Activated T-cell treated with anti-CD3 and anti-CD28 coated beads, Interleukin-2, amount 50 U/mL, for 24 hours (primary cell): Measurements from ENCODE around the gene HYDIN.
"Not testable (repeated sequence)": the region's sequence is repeated elsewhere in the genome, so short reads cannot be mapped to it uniquely, and the experiment has no call there.

Source experiments
- DNase-seq: peaks from one replicate; pipeline ENCODE4 v3.0.0-alpha.2; 2020
- H3K27ac Mint-ChIP-seq: 2 replicates; pipeline ENCODE4 v1.8.0; 2020; ENCODE audit warnings: mild to moderate bottlenecking, mixed read lengths
- H3K27me3 Mint-ChIP-seq: 2 replicates; pipeline ENCODE4 v1.8.0; 2020; ENCODE audit warnings: mixed read lengths
- H3K36me3 Mint-ChIP-seq: 2 replicates; pipeline ENCODE4 v1.8.0; 2020; ENCODE audit warnings: low read depth, mixed read lengths
- H3K4me1 Mint-ChIP-seq: 2 replicates; pipeline ENCODE4 v1.8.0; 2020; ENCODE audit warnings: low read depth, mixed read lengths
- H3K4me3 Mint-ChIP-seq: 2 replicates; pipeline ENCODE4 v1.8.0; 2020; ENCODE audit warnings: mild to moderate bottlenecking, moderate library complexity, mixed read lengths
- H3K9me3 Mint-ChIP-seq: 2 replicates; pipeline ENCODE4 v1.8.0; 2020; ENCODE audit warnings: mixed read lengths

The HYDIN gene

DNA sequence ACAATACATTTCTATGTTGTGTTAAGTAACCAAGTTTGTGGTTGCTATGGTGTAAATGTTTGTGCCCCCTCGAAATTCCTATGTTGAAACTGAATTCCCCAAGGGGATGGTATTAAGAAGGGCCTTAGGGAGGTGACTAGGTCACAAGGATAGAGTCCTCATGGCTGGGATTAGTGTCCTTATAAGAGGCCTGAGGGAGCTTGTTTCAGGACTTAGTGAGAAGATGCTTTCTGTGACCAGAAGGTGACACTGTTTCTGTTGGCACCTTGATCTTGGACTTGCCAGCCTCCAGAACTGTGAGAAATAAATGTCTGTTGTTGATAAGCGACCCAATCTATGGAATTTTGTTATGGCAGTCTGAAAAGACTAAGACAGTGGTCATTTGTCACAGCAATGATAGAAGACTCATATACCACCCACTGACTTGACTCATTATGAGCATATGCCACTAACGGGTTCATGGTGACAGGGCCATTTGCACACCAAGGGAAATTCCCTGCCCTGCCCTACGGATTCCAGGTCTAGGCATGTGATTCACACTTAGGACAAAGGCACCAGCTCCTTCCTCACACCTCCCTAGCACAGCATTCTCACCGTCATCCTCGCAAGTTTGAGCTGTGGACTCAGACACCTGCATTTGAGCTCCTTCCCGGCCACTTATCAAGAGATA lies 290.7 kb downstream of the HYDIN start:
- not testable (repeated sequence) for H3K27ac Mint-ChIP-seq, DNase-seq, H3K9me3 Mint-ChIP-seq, H3K27me3 Mint-ChIP-seq, H3K4me3 Mint-ChIP-seq, H3K36me3 Mint-ChIP-seq, H3K4me1 Mint-ChIP-seq

DNA sequence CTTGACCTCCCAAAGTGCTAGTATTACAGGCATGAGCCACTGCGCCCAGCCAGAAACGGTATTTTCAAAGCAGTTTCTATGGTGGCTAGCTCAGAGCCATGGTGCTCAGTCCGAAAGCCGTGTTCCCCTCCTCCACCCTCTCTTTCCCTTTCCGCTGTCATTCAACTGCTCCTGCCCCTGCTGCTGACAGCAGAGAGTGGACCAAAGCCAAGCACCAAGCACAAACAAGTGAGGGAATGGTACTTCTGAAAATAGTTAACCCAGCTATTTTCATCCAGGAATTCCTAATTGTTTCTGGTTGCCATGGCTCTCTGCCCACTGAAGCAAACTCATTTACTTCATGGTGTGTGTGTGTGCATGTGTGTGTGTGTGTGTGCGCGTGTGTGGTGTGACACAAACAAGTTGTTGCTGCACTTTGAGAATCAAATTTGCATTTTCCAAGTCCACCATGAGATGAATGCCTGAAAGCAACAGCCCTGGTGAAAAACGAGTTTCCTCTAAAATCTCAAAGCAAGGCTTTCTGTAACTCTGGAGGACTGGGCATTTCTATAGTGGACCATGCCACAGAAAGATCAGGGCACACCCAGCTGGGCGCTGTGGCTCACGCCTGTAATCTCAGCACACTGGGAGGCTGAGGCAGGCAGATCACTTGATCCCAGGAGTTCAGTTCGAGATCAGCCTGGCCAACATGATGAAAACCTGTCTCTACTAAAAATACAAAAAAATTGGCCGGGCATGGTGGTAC lies 293.6 kb downstream of the HYDIN start:
- DNase-seq, H3K27ac Mint-ChIP-seq, H3K9me3 Mint-ChIP-seq, H3K36me3 Mint-ChIP-seq, H3K4me3 Mint-ChIP-seq, H3K4me1 Mint-ChIP-seq, H3K27me3 Mint-ChIP-seq: not testable (repeated sequence)

DNA sequence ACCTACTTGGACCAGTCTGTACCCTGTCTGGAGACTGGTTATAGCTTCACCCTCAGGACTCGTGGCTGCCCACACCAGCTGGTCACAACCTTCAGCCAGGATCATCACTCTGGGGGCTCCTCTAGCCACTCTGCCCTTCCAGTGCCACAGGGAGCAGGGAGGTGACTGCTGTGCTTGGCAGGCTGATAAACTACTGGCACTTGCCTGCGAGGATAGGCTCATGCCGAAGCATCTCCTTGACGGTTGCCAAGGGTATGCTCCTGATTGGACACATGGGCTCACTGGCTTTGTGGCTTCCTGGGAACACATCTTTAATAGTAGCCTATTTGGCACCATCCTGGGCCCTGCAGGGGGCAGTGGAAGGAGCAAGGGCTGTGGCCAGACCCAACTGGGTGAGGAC lies 295.2 kb downstream of the HYDIN start:
- not testable (repeated sequence) for H3K27ac Mint-ChIP-seq, DNase-seq, H3K4me3 Mint-ChIP-seq, H3K27me3 Mint-ChIP-seq, H3K4me1 Mint-ChIP-seq, H3K36me3 Mint-ChIP-seq, H3K9me3 Mint-ChIP-seq

DNA sequence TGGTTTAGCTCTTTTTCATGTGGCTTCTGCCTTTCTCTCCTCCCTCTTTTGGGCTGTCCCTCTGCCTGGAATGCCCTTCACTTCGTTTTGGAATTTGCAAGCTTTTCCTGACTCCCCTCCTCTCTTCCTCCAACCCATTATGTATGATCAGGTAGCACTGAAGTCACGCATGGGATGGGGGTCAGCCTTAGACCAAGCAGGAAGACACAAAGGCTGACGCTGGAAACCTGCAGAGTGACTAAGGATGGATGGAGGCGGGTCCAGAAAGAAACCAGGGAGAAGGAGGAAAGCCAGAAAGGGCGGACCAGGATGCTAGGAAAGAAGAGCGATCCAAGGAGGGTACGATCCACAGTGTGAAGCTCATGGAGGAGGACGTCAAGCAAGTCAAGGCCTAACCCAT lies 296.8 kb downstream of the HYDIN start:
- not testable (repeated sequence) for H3K27me3 Mint-ChIP-seq, DNase-seq, H3K4me1 Mint-ChIP-seq, H3K9me3 Mint-ChIP-seq, H3K36me3 Mint-ChIP-seq, H3K27ac Mint-ChIP-seq, H3K4me3 Mint-ChIP-seq

DNA sequence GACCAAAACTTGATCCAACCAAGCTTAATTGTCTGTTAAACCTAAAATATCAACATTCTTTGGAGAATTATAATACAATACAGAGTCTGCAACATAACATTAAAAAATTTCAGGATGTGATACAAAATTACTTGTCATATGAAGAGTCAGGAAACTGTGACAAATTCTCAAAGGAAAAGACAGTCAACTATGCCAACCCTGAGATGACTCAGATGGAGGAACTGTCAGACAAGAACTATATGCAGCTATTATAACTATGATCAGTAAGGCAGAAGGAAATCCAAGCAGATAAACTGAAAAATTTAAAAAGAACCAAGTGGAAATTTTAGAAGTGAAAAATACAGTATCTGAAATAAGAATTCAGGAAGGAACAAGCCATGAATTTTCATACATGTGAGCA lies 299.8 kb downstream of the HYDIN start:
- H3K4me1 Mint-ChIP-seq, H3K9me3 Mint-ChIP-seq, H3K27me3 Mint-ChIP-seq, H3K4me3 Mint-ChIP-seq, DNase-seq, H3K36me3 Mint-ChIP-seq, H3K27ac Mint-ChIP-seq: not testable (repeated sequence)

DNA sequence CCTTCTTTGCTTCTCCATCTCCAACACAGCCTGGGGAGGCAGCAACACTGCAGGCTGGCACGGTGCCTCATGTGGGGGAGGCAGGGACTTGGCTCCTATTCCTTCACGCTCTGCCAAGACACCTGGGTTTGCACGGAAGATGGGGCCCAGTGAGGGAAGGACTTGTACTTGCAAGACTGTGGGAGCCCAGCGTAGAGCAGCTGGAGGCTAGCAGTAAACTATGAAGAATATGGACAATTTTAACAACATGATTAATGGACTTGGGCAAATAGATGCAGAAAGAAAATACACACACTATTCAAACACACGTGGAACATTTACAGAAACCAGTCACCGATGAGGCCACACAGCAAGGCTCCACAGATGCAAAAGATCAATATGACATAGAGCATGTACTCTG lies 308.4 kb downstream of the HYDIN start:
- not testable (repeated sequence) for H3K4me1 Mint-ChIP-seq, H3K4me3 Mint-ChIP-seq, H3K36me3 Mint-ChIP-seq, H3K9me3 Mint-ChIP-seq, H3K27ac Mint-ChIP-seq, DNase-seq, H3K27me3 Mint-ChIP-seq

DNA sequence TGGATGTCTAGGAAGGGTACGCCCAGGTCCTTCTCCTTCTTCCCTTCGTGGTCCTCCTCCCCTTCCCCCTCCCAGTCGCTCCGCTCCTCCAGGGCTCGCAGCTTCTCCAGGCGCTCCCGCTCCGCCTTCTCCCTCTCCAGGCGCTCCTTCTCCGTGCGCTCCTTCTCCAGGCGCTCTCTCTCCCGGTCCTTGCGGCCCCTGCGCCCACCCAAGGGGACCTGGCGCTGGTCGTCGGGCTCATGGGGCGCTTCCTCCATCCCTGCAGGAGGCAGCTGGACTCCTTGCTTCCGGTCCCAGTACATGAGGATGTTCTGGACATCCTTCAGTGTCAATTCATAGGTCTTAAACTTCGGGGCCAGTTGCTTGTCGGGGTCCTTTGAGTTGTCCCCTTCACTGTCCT lies 309.9 kb downstream of the HYDIN start:
- not testable (repeated sequence) for H3K9me3 Mint-ChIP-seq, DNase-seq, H3K4me3 Mint-ChIP-seq, H3K36me3 Mint-ChIP-seq, H3K27me3 Mint-ChIP-seq, H3K4me1 Mint-ChIP-seq, H3K27ac Mint-ChIP-seq

DNA sequence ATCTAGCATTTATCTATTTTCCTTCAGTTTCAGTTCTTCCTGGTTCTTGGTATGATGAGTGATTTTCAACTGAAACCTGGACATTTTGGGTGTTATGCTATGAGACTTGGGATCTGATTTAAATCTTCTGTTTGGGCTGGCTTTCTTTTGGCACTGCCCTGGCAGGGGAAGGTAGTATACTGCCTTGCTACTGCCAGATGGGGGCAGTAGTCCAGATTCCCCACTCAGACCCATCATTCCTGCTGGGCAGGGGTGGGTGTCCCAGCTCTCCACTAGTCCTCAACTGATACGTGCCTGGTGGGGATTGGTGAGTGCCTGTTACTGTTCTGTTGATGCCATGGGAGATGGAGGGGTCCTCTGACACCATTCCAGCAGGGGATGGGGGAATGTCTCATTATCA lies 342.3 kb downstream of the HYDIN start:
- not testable (repeated sequence) for DNase-seq, H3K27me3 Mint-ChIP-seq, H3K9me3 Mint-ChIP-seq, H3K4me1 Mint-ChIP-seq, H3K27ac Mint-ChIP-seq, H3K4me3 Mint-ChIP-seq, H3K36me3 Mint-ChIP-seq

DNA sequence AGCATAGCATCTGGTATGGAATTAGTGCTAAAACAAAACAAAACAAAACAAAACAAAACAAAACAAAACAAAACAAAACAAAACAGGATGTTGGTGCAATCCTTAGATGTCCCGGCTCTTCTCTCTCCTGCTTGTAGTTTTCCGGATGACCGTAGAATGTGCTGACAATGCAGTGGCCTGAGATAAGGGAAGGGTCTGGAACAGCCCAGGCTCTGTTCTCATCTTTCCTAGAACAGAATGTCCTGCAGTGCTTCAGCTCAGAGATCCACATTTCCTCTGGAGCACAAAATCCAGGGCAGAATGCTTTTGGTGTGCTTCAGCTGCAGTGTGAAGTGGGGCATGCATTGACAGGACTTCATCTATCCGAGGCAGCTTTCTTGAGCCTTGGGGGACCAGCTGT lies 345.9 kb downstream of the HYDIN start:
- DNase-seq, H3K27me3 Mint-ChIP-seq, H3K27ac Mint-ChIP-seq, H3K4me3 Mint-ChIP-seq, H3K9me3 Mint-ChIP-seq, H3K4me1 Mint-ChIP-seq, H3K36me3 Mint-ChIP-seq: not testable (repeated sequence)

DNA sequence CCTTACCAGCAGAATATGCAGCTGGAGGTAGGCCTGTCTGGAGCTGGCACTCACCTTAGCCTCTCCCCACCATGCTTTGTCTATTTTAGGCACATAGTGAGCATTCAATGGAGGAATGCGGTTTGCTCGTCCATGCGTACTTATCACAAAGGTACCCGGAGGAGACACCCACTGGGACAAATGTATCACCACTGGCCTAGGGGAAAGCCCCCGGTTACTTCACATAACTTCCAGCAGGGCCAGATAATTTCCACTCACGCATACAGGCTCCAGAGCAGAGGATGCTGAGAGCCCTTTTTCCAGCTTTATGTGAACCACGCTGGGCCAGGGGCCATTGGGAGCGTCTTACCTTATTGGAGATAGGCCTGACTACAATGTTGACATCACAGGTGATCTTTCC lies 348.2 kb downstream of the HYDIN start:
- H3K27me3 Mint-ChIP-seq, H3K4me1 Mint-ChIP-seq, DNase-seq, H3K4me3 Mint-ChIP-seq, H3K27ac Mint-ChIP-seq, H3K36me3 Mint-ChIP-seq, H3K9me3 Mint-ChIP-seq: not testable (repeated sequence)

DNA sequence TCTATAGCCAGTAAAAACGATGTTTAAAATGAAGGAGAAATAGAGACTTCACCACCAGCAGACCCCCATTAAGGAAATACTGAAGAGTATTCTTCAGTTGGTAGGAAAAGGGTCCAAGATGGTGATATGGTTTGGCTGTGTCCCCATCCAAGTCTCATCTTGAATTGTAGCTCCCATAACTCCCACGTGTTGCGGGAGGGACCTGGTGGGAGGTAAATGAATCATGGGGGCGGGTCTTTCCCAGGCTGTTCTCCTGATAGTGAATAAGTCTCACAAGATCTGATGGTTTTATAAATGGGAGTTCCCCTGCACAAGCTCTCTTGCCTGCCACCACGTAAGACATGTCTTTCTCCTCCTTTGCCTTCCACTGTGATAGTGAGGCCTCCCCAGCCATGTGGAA lies 352.6 kb downstream of the HYDIN start:
- not testable (repeated sequence) for H3K4me3 Mint-ChIP-seq, DNase-seq, H3K27me3 Mint-ChIP-seq, H3K36me3 Mint-ChIP-seq, H3K4me1 Mint-ChIP-seq, H3K27ac Mint-ChIP-seq, H3K9me3 Mint-ChIP-seq

DNA sequence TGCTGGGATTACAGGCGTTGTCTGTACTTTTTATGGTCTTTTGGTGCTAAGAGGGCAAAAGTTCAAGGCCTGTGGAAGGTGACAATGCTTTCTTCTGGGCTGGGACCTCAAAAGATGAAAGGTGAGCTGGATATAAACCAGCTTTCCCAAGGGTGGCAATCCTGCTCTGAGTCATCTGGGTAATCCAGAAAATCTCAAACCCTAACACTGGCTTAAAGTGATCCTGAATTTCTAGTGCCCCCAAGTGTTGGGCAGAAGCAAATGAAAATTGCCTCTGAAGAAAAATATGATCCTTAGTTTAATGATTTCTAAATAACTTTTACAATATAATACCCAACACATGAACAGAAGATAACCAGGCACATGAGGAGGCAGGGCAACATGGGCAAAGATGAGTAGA lies 354.1 kb downstream of the HYDIN start:
- H3K9me3 Mint-ChIP-seq, DNase-seq, H3K4me3 Mint-ChIP-seq, H3K36me3 Mint-ChIP-seq, H3K27ac Mint-ChIP-seq, H3K27me3 Mint-ChIP-seq, H3K4me1 Mint-ChIP-seq: not testable (repeated sequence)

DNA sequence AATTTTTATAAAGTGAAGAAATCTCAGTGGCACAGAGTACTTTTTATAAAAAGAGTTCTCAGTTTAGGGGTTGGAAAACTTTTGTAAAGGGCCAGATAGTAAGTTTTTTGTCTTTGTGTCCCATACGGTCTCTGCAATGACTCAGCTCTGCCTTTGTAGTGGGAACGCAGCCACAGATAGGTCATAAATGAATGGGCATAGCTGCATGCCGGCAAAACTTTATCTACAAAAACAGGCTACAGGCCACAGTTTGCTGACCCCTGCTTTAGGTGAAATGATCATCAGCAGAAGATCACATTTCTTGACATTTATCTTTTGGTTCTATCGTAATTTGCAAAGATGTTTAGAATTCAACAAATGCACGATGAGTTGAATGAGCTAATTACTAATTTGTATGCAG lies 365.8 kb downstream of the HYDIN start:
- not testable (repeated sequence) for H3K27me3 Mint-ChIP-seq, H3K4me3 Mint-ChIP-seq, H3K27ac Mint-ChIP-seq, H3K4me1 Mint-ChIP-seq, H3K36me3 Mint-ChIP-seq, H3K9me3 Mint-ChIP-seq, DNase-seq

DNA sequence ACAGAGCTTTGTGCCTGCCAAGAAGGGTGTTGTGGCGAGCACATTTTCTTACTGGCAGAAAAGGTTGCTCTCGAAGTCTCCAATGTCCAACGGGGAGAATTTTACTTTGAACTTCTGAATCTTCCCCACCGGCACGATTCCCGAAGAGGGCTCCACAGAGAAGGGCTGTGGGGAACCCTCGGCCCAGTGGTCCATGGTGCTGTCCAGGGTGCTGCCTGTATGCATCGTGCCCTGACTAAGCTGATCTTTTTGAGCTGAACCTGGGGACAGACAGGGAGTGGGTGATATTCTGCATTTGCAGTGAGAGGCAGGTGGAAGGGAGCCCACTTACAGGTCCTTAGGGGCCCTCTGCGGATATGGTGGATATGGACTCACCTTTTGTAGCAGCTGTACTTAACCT lies 368.5 kb downstream of the HYDIN start:
- not testable (repeated sequence) for H3K9me3 Mint-ChIP-seq, H3K4me1 Mint-ChIP-seq, H3K36me3 Mint-ChIP-seq, H3K4me3 Mint-ChIP-seq, DNase-seq, H3K27ac Mint-ChIP-seq, H3K27me3 Mint-ChIP-seq

DNA sequence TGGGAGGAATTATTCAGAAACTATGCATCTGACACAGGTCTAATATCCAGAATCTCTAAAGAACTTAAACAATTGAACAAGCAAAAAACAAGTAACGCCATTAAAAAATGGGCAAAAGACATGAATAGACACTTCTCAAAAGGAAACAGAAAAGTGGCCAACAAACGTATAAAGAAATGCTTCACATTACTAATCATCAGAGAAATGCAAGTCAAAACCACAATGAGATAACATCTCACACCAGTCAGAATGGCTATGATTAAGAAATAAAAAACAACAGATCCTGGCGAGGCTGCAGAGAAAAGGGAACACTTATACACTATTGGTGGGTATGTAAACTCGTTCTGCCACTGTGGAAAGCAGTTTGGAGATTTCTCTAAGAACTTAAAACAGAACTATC lies 379.2 kb downstream of the HYDIN start:
- H3K27me3 Mint-ChIP-seq, H3K4me3 Mint-ChIP-seq, H3K36me3 Mint-ChIP-seq, H3K4me1 Mint-ChIP-seq, H3K27ac Mint-ChIP-seq, DNase-seq, H3K9me3 Mint-ChIP-seq: not testable (repeated sequence)
